22Rv1 (cell line): Measurements from ENCODE around the gene SBNO2.

Source experiments
- H3K27ac ChIP-seq: fragments of 450-650 bp; 2 replicates; pipeline ENCODE4 v1.5.1; 2017
- ZFX ChIP-seq: fragments of 450-650 bp; IDR thresholded peaks from 2 replicates; pipeline ENCODE4 v1.6.1; 2017; ENCODE audit warnings: antibody characterized with exemption, borderline replicate concordance
- TF ChIP-seq, protein P1 (sequence below): fragments of 450-650 bp; IDR thresholded peaks from 2 replicates; pipeline ENCODE4 v1.5.1; 2017; ENCODE audit warnings: mild to moderate bottlenecking

The SBNO2 gene

DNA sequence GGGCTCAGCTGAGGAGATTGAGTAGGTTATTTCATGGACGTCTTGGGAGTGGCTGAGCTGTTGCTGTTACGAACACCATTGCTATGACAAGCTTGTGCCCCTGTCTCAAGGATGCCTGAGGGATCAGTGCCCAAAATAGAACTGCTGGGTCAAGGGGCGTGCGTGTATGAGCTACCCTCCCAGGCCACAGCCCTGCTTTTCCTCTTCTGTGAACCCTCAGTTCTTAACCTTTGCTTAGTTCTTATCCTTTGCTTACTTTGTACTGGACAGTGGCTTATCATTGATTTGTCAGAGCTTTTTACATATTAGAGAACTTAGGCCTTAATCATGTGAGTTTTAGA lies 98.1 kb downstream of the SBNO2 start:
- TF ChIP-seq, protein P1, sequence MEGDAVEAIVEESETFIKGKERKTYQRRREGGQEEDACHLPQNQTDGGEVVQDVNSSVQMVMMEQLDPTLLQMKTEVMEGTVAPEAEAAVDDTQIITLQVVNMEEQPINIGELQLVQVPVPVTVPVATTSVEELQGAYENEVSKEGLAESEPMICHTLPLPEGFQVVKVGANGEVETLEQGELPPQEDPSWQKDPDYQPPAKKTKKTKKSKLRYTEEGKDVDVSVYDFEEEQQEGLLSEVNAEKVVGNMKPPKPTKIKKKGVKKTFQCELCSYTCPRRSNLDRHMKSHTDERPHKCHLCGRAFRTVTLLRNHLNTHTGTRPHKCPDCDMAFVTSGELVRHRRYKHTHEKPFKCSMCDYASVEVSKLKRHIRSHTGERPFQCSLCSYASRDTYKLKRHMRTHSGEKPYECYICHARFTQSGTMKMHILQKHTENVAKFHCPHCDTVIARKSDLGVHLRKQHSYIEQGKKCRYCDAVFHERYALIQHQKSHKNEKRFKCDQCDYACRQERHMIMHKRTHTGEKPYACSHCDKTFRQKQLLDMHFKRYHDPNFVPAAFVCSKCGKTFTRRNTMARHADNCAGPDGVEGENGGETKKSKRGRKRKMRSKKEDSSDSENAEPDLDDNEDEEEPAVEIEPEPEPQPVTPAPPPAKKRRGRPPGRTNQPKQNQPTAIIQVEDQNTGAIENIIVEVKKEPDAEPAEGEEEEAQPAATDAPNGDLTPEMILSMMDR = no peak
- TF ChIP-seq ZFX = no peak
- peak overlapping the region; percentile 79 for H3K27ac ChIP-seq

DNA sequence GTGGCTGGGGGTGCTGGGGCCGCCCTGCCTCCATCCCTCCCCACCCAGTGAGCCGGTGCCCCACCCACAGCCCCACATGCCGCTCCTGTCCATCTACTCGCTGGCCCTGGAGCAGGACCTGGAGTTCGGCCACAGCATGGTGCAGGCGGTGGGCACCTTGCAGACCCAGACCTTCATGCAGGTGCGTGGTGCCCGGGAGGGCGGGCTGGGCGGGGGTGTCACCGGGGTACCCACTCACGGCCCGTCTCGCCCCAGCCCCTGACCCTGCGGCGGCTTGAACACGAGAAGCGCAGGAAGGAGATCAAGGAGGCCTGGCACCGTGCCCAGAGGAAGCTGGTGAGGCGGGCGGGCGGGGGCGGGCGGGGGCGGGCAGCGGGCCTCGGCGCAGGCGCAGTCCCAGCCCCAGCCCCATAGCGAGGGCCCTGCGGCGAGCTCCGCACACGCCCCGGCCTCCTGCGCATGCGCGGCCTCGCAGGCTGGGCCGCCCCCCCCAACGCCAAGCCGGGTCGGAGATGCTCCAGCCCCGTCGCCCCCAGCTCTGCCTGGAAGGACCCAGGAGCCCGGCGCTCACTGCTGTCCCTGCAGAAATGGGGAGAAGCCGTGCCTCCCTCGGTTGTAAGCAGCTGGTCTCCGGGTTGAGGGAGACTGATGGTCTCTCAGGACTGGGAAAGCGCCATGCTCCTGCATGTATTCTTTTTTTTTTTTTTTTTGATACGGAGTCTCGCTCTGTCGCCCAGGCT lies 99.4 kb downstream of the SBNO2 start:
- H3K27ac ChIP-seq = peak overlapping the region; percentile 79
- TF ChIP-seq, protein P1 = no peak
- TF ChIP-seq ZFX = no peak

DNA sequence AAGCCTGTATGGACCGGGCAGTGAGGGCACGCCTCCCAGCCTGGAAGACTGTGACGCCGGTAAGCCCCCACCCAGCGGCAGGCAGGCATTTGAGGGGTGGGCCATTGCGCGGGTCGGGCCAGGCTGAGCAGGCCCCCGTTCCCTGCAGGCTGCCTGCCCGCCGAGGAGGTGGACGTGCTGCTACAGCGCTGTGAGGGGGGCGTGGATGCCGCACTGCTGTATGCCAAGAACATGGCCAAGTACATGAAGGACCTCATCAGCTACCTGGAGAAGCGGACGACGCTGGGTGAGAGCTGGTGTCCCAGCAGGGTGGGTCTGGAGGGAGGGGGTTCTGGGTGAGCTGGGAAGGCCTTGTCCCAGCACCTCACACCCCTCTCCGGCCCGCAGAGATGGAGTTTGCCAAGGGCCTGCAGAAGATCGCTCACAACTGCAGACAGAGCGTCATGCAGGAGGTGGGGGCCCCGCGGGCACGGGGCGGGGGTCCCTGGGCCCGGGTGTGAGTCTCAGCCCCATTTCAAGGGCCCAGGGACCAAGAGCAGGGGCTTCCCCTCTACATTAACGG lies 100.0 kb downstream of the SBNO2 start:
- H3K27ac ChIP-seq = peak overlapping the region; percentile 79

DNA sequence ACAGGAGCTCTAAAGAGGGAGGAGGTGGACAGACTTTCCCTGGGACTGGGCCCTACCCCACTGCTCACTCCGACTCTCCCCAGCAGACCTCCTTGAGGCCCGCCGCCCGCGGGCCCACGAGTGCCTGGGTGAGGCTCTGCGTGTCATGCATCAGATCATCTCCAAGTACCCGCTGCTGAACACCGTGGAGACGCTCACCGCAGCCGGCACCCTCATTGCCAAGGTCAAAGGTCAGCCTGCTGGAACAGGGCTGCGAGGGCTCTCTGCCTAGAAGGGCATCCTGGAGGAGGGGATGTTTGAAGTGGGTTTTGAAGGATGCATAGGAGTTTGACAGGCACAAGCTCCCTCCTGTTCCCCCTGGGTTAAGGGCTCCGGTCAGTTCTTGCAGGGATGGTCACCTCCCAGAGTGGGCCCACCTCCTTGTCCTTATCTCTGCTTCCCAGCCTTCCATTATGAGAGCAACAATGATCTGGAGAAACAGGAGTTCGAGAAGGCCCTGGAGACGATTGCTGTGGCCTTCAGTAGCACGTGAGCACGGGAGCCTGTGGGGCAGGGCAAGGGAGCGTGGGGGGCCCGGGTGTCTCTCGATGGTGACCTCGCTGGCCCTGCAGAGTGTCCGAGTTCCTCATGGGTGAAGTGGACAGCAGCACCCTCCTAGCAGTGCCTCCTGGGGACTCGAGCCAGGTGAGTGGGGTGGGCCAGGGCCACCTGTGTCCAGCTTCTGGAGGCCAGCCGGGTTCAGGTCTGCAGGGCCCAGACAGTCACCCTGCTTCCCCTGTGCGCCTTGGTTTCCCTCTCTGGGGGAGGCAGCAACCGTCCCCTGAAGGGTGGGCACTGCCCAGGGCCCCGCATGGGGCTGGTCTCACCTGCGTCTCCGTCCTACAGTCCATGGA lies 100.8 kb downstream of the SBNO2 start:
- H3K27ac ChIP-seq = no peak overlapping the region
- TF ChIP-seq ZFX = no peak

More for the DNA sequence above, 100.0 kb downstream of the SBNO2 start:
- TF ChIP-seq, protein P1 = no peak
- TF ChIP-seq ZFX = no peak

DNA sequence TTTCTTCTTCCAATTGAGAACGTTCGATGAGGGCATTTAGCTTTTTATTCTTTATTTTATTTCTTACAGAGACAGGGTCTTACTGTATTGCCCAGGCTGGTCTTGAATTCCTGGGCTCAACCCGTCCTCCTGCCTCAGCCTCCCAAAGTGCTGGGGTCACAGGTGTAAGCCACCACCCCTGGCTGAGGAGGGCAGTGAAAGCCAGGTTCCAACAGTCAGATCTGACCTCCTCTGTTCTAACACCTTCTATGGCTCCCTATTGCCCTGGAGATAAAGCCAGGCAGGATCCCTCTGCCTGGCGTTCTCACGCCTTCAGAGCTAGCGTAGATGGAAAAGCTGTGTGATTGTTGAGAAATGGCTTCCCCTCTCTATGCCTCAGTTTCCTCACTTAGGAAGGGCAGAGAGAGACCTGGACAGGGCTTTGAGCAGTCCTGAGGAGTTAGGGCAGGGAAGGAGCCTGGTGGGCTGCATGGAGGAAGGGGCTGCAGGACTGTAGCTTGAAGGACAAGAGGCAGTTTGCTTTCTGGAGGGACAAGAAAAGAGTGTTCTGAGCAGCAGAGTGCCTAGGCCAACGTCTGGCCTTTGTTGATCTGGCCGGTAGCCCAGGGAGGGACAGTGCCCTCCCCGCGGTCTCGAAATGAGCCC lies 101.6 kb downstream of the SBNO2 start:
- no peak overlapping the region for H3K27ac ChIP-seq
- no peak for TF ChIP-seq ZFX
- TF ChIP-seq, protein P1 = no peak

DNA sequence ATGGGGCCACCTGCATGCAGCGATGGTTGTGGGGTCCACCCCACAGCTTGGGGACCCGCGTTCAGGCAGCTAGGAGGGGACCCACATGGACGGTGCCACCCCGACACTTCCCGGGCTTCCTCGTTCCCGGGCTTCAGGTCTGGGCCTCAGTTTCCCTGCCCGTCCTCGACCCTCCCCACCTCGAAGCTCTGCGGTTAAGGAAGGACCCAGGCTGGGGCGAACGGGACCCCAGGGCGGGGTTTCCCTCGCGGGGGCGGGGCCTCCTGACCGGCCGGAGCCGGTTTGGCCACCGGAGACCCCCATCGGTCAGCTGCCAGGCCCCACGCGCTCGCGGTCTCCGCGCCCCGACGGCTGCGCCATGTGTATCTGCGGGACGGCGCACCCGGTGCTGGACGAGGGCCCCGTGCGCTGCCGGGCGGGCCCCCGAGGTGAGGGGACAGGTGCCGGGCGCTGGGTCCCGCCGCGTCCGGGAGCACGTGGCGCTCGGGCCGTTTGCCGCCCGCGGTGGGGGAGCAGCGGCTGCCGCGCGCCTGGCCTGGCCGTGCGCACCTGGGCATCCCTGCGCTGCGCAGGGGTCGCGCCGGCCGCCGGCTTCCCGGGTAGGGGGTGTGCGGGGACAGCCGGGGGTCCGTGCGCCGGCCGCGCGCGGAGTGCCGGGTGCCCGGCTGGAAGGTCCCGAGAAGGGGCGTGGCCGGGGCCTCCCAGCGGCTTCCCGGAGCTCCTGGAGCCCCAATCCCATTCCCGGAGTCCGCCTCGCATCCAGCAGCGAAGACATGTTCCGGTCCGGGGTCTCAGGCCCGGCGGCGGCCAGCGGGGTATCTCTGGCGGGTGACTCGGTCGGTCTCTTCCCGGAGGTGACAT lies 102.9 kb downstream of the SBNO2 start:
- no peak overlapping the region for H3K27ac ChIP-seq
- TF ChIP-seq ZFX = no peak
- TF ChIP-seq, protein P1 = no peak

DNA sequence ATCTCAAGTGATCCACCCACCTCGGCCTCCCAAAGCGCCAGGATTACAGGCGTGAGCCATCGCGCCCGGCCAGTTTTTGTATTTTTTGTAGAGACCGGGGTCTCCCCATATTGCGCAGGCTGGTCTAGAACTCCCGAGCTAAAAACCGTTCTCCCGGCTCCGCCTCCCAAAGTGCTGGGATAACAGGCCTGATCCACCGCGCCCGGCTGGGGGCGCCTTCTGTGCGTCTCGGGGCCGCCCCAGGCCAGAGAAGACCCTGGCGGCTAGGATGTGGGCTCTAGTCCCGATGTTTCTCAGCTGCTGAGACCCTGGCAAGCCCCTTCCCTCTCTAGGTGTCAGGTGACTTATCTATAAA lies 103.5 kb downstream of the SBNO2 start:
- no peak overlapping the region for H3K27ac ChIP-seq
- TF ChIP-seq, protein P1 = no peak; the same call in 1 of the 2 replicates
- TF ChIP-seq ZFX = no peak
